ENCODE measurements around the gene ZNF302.
"Not testable (repeated sequence)": the region's sequence is repeated elsewhere in the genome, so short reads cannot be mapped to it uniquely, and the experiment has no call there.

ZNF302 gene

GRCh38 chr19:34664168-34664567 is 13.3 kb upstream of the ZNF302 start:
- DNase-seq (ENCODE audit: low spot score): no peak
- TF ChIP-seq CTCF (IDR thresholded peaks at IDR 0.05; ENCODE audit: extremely low read depth, insufficient read depth, missing control alignments): no peak
- in situ Hi-C loops (cut with MboI; ENCODE audit: low pct_unique_long_range_greater_than_20kb, low sequenced_read_pairs, unreplicated experiment): no loop called here

- in situ Hi-C loops (cut with MboI; ENCODE audit: low pct_unique_long_range_greater_than_20kb, low sequenced_read_pairs, unreplicated experiment): no loop called here
- DNase-seq (ENCODE audit: low spot score): no peak
- no peak for TF ChIP-seq CTCF (IDR thresholded peaks at IDR 0.05; ENCODE audit: extremely low read depth, insufficient read depth, missing control alignments)
Observed at GRCh38 chr19:34664870-34665269, 12.6 kb upstream of the ZNF302 start.

- in situ Hi-C loops (cut with MboI; ENCODE audit: low pct_unique_long_range_greater_than_20kb, low sequenced_read_pairs, unreplicated experiment); DNase-seq (ENCODE audit: low spot score): not testable (repeated sequence)
Observed at GRCh38 chr19:34665275-34665674, 12.2 kb upstream of the ZNF302 start.

- in situ Hi-C loops (cut with MboI; ENCODE audit: low pct_unique_long_range_greater_than_20kb, low sequenced_read_pairs, unreplicated experiment): no loop called here
Observed at GRCh38 chr19:34666200-34666957, 11.1 kb upstream of the ZNF302 start.

GRCh38 chr19:34666958-34667265 is 10.6 kb upstream of the ZNF302 start:
- no peak for TF ChIP-seq CTCF (IDR thresholded peaks at IDR 0.05; ENCODE audit: extremely low read depth, insufficient read depth, missing control alignments)
- DNase-seq (ENCODE audit: low spot score): no peak
- in situ Hi-C loops (cut with MboI; ENCODE audit: low pct_unique_long_range_greater_than_20kb, low sequenced_read_pairs, unreplicated experiment): no loop called here

More at GRCh38 chr19:34666200-34666957, 11.1 kb upstream of the ZNF302 start:
- DNase-seq (ENCODE audit: low spot score): no peak
- TF ChIP-seq CTCF (IDR thresholded peaks at IDR 0.05; ENCODE audit: extremely low read depth, insufficient read depth, missing control alignments): no peak

GRCh38 chr19:34667349-34668076 is 10.0 kb upstream of the ZNF302 start:
- no peak for TF ChIP-seq CTCF (IDR thresholded peaks at IDR 0.05; ENCODE audit: extremely low read depth, insufficient read depth, missing control alignments)
- DNase-seq (ENCODE audit: low spot score): peak; percentile 15
- in situ Hi-C loops (cut with MboI; ENCODE audit: low pct_unique_long_range_greater_than_20kb, low sequenced_read_pairs, unreplicated experiment): no loop called here

GRCh38 chr19:34668077-34668689 is 9.3 kb upstream of the ZNF302 start:
- DNase-seq (ENCODE audit: low spot score); in situ Hi-C loops (cut with MboI; ENCODE audit: low pct_unique_long_range_greater_than_20kb, low sequenced_read_pairs, unreplicated experiment): not testable (repeated sequence)

- DNase-seq (ENCODE audit: low spot score); in situ Hi-C loops (cut with MboI; ENCODE audit: low pct_unique_long_range_greater_than_20kb, low sequenced_read_pairs, unreplicated experiment): not testable (repeated sequence)
Observed at GRCh38 chr19:34668690-34669089, 8.8 kb upstream of the ZNF302 start.
